Stimulated activated memory B cell treated with anti-CD40 and anti-IgM and Interleukin-4, amounts not matched to agents 10 μg/mL and 1 μg/mL and 100 μg/mL, for 72 hours (primary cell): ENCODE results near the gene RALA.
A peak's percentile ranks its signal among the peaks of the same experiment; 100 is the strongest.
"Not testable (repeated sequence)": the region's sequence is repeated elsewhere in the genome, so short reads cannot be mapped to it uniquely, and the experiment has no call there.

Experiments used
- ATAC-seq: fragments of 150-1000 bp; cut with Tn5 transposase; 2 replicates; pipeline ENCODE4 v1.10.0; 2021
- H3K27ac Mint-ChIP-seq: one replicate; pipeline ENCODE4 v1.8.0; 2022; ENCODE audit warnings: mild to moderate bottlenecking, mixed read lengths
- H3K27me3 Mint-ChIP-seq: one replicate; pipeline ENCODE4 v1.8.0; 2022; ENCODE audit warnings: mixed read lengths
- H3K36me3 Mint-ChIP-seq: one replicate; pipeline ENCODE4 v1.8.0; 2022; ENCODE audit warnings: mixed read lengths
- H3K4me1 Mint-ChIP-seq: one replicate; pipeline ENCODE4 v1.8.0; 2022; ENCODE audit warnings: mixed read lengths
- H3K4me3 Mint-ChIP-seq: one replicate; pipeline ENCODE4 v1.8.0; 2022; ENCODE audit warnings: mild to moderate bottlenecking, moderate library complexity, mixed read lengths
- H3K9me3 Mint-ChIP-seq: one replicate; pipeline ENCODE4 v1.8.0; 2022; ENCODE audit warnings: mixed read lengths

The RALA gene

DNA sequence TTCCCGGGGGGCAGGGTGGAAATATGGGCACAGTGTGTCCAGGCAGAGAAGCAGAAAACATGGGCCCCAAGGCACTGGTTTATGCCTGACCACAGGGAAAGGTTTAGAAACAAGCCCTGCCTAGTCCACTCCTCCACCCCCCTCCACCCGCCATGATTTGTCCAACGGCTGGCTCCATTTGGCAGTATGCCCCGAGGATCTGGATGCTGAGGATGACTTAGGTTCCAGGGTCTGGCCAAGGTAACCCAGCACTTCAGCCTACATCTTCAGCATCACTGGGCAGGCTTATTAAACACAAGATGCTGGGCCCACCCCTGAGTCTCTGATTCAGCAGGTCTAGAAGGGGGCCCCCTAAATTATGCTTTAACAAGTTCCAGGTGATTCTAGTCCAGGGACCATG is 121.9 kb downstream of the RALA start:
- peaks cover 32% of the 10 kb centered on the region for H3K4me1 Mint-ChIP-seq
- no peak overlapping the region for H3K4me3 Mint-ChIP-seq
- ATAC-seq: no peak
- no peaks in the 10 kb centered on the region for H3K9me3 Mint-ChIP-seq
- H3K27me3 Mint-ChIP-seq: no peaks in the 10 kb centered on the region
- H3K27ac Mint-ChIP-seq: no peak overlapping the region
- H3K36me3 Mint-ChIP-seq: peaks cover 14% of the 10 kb centered on the region

GRCh38 chr7:39746103-39746819 is 122.9 kb downstream of the RALA start:
- no peak for ATAC-seq
- peaks cover 24% of the 10 kb centered on the region for H3K4me1 Mint-ChIP-seq
- no peaks in the 10 kb centered on the region for H3K9me3 Mint-ChIP-seq
- H3K4me3 Mint-ChIP-seq: no peak overlapping the region
- peak overlapping the region; percentile 18 for H3K27ac Mint-ChIP-seq
- peaks cover 19% of the 10 kb centered on the region for H3K36me3 Mint-ChIP-seq
- H3K27me3 Mint-ChIP-seq: no peaks in the 10 kb centered on the region

DNA sequence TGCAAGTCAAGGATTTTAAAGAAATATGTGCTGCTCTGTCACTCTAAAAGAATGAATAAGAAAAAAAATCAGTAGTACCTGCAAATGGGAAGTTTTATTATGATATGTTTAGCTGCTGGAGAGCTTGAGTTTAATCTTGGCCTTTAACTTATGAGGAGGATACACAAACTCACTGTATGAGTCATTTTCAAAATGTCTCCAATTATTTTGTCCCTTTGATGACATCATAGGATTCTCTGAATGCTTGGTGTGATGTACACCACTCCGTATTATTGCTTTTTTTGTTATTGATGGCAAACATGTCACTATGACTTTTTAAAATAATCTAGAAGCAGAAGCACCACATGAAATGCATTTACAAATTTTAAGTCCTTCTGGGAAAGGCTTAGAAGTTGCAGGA is 125.8 kb downstream of the RALA start:
- H3K27ac Mint-ChIP-seq: no peak overlapping the region
- no peaks in the 10 kb centered on the region for H3K27me3 Mint-ChIP-seq
- H3K9me3 Mint-ChIP-seq: no peaks in the 10 kb centered on the region
- peaks cover 18% of the 10 kb centered on the region for H3K36me3 Mint-ChIP-seq
- no peak for ATAC-seq
- peaks cover 22% of the 10 kb centered on the region for H3K4me1 Mint-ChIP-seq
- no peak overlapping the region for H3K4me3 Mint-ChIP-seq

DNA sequence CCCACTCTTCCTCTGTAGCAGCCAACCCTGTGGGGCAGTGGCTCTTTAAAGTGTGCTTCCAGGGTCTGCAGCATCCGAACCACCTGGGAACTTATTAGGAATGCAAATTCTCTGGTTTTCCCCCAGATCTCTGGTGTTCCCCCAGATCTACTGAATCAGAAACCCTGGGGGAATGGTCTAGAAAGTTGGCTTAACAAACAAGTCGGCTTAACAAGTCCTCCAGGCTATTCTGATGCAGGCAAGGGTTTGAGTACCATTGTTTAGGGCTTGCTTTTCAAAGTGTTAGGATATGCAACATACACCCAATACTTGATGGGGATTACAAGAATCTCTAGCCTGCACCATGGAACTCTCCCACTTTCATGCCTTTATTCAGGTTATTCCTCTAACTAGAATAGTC is 126.3 kb downstream of the RALA start:
- Mint-ChIP-seq H3K27me3 (no peaks in the 10 kb centered on the region), H3K4me3 (no peak overlapping the region), H3K4me1 (peaks cover 22% of the 10 kb centered on the region), H3K27ac (no peak overlapping the region), H3K36me3 (peaks cover 18% of the 10 kb centered on the region), H3K9me3 (no peaks in the 10 kb centered on the region)
- no peak for ATAC-seq

DNA sequence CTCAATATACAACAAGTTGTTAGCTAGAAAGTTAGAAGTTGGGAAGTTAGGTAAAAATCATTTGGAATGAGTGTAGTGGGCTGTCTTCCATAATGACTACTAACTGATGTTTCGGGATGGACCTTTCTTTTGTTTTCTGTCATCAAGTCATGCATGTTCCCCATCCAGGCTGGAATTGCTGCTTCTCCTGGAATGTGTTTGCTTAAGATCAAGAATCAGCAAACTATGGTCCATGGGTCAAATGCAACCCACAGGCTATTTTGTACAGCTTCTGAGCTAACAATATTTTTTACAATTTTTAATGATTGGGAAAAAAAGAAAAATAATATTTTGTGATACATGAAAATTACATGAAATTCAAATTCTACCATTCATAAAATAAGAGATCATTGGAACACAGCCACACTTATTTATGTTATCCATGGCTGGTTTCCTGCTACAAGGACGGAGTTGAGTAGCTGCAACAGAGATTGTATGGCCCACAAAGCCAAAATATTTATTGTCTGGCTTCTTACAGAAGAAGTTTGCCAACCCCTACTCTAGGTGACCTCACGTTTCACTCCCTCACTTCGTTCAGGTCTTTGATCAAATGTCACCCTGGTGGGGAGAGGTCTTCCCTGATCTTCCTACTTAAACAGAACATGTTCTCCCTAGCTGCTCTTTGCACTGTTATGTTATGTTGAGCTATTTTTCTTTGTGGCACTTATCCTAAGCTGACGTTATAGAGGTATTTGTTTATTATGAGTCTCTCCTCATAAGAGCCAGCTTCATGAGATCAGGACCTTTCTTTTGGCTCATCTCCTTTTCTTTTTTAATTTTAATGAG is 127.1 kb downstream of the RALA start:
- H3K27me3 Mint-ChIP-seq: no peaks in the 10 kb centered on the region
- no peak for ATAC-seq
- H3K36me3 Mint-ChIP-seq: peaks cover 18% of the 10 kb centered on the region
- H3K9me3 Mint-ChIP-seq: no peaks in the 10 kb centered on the region
- no peak overlapping the region for H3K4me3 Mint-ChIP-seq
- peaks cover 22% of the 10 kb centered on the region for H3K4me1 Mint-ChIP-seq
- no peak overlapping the region for H3K27ac Mint-ChIP-seq

- Mint-ChIP-seq H3K4me1 (peaks cover 15% of the 10 kb centered on the region), H3K36me3 (peaks cover 36% of the 10 kb centered on the region)
- not testable (repeated sequence) for H3K27me3 Mint-ChIP-seq, H3K27ac Mint-ChIP-seq, H3K4me3 Mint-ChIP-seq, ATAC-seq, H3K9me3 Mint-ChIP-seq
Measured at GRCh38 chr7:39753237-39753636, 129.9 kb downstream of the RALA start.

GRCh38 chr7:39753823-39754325 is 130.5 kb downstream of the RALA start:
- H3K4me1 Mint-ChIP-seq: peaks cover 15% of the 10 kb centered on the region
- ATAC-seq: no peak
- no peak overlapping the region for H3K4me3 Mint-ChIP-seq
- H3K27ac Mint-ChIP-seq: no peak overlapping the region
- peaks cover 39% of the 10 kb centered on the region for H3K36me3 Mint-ChIP-seq
- no peaks in the 10 kb centered on the region for H3K9me3 Mint-ChIP-seq
- no peaks in the 10 kb centered on the region for H3K27me3 Mint-ChIP-seq

- Mint-ChIP-seq H3K9me3 (no peaks in the 10 kb centered on the region), H3K27me3 (no peaks in the 10 kb centered on the region), H3K36me3 (peaks cover 39% of the 10 kb centered on the region), H3K4me1 (peaks cover 8% of the 10 kb centered on the region), H3K27ac (no peak overlapping the region), H3K4me3 (no peak overlapping the region)
- no peak for ATAC-seq
Measured at GRCh38 chr7:39754326-39755120, 131.2 kb downstream of the RALA start.

GRCh38 chr7:39757604-39758003 is 134.2 kb downstream of the RALA start:
- Mint-ChIP-seq H3K4me3 (no peak overlapping the region), H3K4me1 (no peaks in the 10 kb centered on the region), H3K27me3 (no peaks in the 10 kb centered on the region), H3K27ac (no peak overlapping the region), H3K9me3 (no peaks in the 10 kb centered on the region), H3K36me3 (peaks cover 29% of the 10 kb centered on the region)
- ATAC-seq: no peak
